ENCODE results near the gene C1orf115.

C1orf115 gene, protein sequence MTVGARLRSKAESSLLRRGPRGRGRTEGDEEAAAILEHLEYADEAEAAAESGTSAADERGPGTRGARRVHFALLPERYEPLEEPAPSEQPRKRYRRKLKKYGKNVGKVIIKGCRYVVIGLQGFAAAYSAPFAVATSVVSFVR

DNA sequence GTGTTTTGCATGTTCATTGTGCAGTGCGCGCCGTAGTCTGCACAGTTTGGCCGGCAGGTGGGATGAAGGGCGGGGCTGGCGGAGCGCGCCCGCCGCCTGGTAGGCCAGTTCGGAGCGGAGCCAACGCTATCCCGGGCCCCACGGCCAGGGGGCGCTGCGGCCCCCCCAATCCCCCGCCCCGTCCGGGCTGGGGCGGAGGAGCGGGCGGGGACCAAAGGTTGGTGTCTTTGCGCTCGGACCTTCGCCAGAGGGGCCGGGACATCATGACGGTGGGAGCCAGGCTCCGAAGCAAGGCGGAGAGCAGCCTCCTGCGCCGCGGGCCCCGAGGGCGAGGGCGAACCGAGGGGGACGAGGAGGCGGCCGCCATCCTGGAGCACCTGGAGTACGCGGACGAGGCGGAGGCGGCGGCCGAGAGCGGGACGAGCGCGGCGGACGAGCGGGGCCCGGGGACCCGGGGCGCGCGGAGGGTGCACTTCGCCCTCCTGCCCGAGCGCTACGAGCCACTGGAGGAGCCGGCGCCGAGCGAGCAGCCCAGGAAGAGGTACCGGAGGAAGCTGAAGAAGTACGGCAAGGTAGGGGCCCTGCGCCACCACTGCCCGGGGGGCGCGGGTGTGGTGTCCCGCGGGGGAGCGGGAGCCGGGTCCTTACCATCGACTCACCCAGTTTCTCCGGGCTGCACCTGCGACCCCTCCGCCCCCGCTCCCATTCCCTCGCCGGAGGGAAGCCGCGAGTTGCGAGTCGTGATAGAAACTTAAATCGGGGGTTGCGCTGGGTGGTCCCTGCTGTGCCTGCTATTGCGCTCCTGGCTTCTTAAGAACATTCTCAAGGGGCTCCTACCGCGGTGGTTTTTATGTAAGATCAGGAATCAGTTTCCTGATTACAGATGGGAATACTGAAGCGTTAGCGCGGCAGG, at the start of gene C1orf115:
C1orf115 (plus strand) TSS at position 224 of the 913 bp plus-strand sequence; CDS start at position 264, 40 bp downstream.
- H3K4me3 ChIP-seq (ENCODE audit: low read length) = peak within 1 kb of the TSS; percentile 55
- DNase-seq (ENCODE audit: low read depth) = peak; percentile 76
- TF ChIP-seq, protein P1, sequence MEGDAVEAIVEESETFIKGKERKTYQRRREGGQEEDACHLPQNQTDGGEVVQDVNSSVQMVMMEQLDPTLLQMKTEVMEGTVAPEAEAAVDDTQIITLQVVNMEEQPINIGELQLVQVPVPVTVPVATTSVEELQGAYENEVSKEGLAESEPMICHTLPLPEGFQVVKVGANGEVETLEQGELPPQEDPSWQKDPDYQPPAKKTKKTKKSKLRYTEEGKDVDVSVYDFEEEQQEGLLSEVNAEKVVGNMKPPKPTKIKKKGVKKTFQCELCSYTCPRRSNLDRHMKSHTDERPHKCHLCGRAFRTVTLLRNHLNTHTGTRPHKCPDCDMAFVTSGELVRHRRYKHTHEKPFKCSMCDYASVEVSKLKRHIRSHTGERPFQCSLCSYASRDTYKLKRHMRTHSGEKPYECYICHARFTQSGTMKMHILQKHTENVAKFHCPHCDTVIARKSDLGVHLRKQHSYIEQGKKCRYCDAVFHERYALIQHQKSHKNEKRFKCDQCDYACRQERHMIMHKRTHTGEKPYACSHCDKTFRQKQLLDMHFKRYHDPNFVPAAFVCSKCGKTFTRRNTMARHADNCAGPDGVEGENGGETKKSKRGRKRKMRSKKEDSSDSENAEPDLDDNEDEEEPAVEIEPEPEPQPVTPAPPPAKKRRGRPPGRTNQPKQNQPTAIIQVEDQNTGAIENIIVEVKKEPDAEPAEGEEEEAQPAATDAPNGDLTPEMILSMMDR (IDR thresholded peaks at IDR 0.05; ENCODE audit: insufficient read depth, low read depth, low read length, missing control alignments) = peak; percentile 56

DNA sequence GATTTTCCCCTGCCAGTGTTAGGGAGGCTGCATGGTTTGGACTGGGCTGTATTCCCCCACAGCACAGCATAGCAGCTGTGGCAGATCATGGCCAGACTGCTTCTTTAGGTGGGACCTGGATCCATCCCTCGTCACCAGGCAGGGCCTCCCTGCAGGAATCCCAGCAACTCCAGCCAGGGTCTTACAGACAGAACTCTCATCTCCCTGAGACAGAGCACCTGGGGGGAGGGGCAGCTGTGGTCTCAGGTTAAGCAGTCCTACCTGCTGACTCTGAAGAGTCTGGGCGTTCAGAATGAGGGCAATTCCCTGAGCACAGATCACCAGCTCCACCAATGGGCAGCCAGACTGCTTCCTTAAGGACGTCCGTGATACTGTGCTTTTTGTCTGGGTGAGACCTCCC, 47.9 kb upstream of the C1orf115 start:
- H3K4me3 ChIP-seq (ENCODE audit: low read length) = no peak overlapping the region
- DNase-seq (ENCODE audit: low read depth) = no peak
- TF ChIP-seq, protein P1 (IDR thresholded peaks at IDR 0.05; ENCODE audit: insufficient read depth, low read depth, low read length, missing control alignments) = no peak

DNA sequence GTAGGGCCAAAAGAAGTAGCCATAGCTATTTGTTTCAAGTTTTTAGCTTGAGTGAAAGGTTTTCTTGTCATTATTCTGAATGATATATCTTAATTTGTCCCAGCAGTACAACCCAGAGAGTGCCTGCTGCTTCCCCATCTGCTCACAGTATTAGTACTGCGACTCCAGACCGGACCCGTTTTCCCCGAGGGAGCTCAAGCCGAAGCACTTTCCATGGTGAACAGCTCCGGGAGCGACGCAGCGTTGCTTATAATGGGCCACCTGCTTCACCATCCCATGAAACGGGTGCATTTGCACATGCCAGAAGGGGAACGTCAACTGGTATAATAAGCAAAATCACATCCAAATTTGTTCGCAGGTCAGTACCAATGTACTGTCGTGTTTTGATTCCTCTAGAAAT, 37.2 kb upstream of the C1orf115 start:
- H3K4me3 ChIP-seq (ENCODE audit: low read length) = no peak overlapping the region
- DNase-seq (ENCODE audit: low read depth) = no peak
- TF ChIP-seq, protein P1 (IDR thresholded peaks at IDR 0.05; ENCODE audit: insufficient read depth, low read depth, low read length, missing control alignments) = no peak

DNA sequence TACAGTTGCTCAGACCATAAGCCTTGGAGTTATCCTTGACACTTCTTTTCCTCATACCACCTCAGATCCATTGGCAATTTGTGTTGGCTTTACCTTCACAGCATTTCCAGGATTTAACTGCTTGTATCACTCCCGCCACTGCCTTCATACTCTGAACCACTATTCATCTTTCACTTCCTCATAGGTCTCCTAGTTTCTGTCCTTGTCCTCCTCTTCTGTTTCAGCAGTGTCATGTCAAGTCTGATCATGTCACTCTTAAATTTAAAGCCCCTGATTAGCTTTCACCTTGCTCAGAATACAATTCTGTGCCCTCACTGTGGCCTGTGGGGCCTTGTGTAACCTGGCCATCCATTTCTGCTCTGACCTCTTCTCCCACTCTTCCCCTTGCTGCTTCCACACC, 34.7 kb upstream of the C1orf115 start:
- TF ChIP-seq, protein P1 (IDR thresholded peaks at IDR 0.05; ENCODE audit: insufficient read depth, low read depth, low read length, missing control alignments) = no peak
- DNase-seq (ENCODE audit: low read depth) = no peak
- no peak overlapping the region for H3K4me3 ChIP-seq (ENCODE audit: low read length)

DNA sequence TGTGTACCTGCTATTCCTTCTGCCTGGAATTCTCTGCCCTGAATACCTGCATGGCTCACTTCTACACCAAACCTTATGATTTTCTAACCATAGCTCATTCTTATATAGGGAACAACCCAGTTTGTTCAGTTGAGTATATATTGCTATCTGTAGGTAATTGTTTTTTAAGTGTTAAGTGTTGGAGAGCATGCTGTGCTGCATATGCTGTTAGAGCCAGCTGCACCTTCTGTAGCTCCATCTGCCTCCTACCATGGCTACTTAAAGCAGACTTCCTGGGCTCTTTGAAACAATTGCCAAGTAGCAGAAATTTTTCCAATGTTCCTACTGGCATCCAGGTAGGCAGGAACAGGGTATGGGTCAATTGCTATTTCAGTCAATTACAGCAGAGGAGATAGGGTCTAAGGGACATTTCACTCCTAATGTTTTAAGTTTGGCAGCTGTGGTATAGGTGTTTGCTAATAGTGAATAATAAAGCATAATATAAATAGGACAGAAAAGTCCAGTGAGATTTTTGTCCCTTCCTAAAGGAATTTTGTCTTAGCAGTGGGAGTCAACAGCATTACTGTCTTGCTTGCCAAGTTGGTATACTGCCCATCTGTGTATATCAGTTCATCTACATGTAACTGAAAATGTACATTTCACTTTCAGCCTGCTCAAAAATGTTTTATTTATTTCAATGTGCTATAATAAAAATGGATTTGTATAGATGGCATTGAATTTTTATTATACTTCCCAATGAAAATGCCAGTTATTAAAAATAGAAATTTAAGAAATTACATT, 34.0 kb upstream of the C1orf115 start:
- no peak overlapping the region for H3K4me3 ChIP-seq (ENCODE audit: low read length)
- DNase-seq (ENCODE audit: low read depth) = no peak
- TF ChIP-seq, protein P1 (IDR thresholded peaks at IDR 0.05; ENCODE audit: insufficient read depth, low read depth, low read length, missing control alignments) = no peak

DNA sequence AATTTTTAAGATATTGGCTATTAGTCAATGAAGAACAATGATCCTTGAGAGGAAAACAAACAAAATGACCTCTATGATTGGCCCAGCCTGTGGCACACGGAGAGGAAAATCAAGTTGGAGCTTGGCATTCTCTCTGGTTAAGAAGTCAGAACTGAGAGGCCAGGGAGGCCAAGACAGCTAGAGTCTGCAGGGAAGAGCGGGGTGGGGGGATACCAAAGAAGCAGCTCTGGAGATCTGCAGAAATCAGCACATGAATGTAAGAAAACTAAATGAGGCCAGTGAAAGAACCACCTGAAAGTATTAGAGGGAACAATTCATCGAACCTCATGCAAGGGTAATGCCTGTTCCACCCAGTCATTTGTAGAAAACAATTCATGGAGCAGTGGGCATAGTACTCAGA, 23.8 kb upstream of the C1orf115 start:
- TF ChIP-seq, protein P1 (IDR thresholded peaks at IDR 0.05; ENCODE audit: insufficient read depth, low read depth, low read length, missing control alignments) = no peak
- no peak overlapping the region for H3K4me3 ChIP-seq (ENCODE audit: low read length)
- no peak for DNase-seq (ENCODE audit: low read depth)
